Loucy (cell line): ENCODE results near the gene PTPRQ.

ENCODE experiments used
- H2AFZ ChIP-seq: fragments of 200-600 bp; sonication (generic); 2 replicates; pipeline ENCODE4 v1.6.0; 2016; ENCODE audit warnings: antibody characterized with exemption, mild to moderate bottlenecking, low read length, moderate library complexity
- H3F3A ChIP-seq: fragments of 200-600 bp; 2 replicates; pipeline ENCODE4 v1.6.0; 2016; ENCODE audit warnings: antibody characterized with exemption, low read depth, mild to moderate bottlenecking
- H3K27me3 ChIP-seq: fragments of 200-600 bp; sonication (generic); 2 replicates; pipeline ENCODE4 v1.6.1; 2014; ENCODE audit warnings: low read length, mild to moderate bottlenecking; ENCODE audit not compliant: insufficient read depth, poor library complexity, severe bottlenecking
- H3K36me3 ChIP-seq: fragments of 200-600 bp; sonication (generic); 2 replicates; pipeline ENCODE4 v1.6.1; 2016; ENCODE audit warnings: low read length; ENCODE audit not compliant: insufficient read depth
- H3K4me1 ChIP-seq: fragments of 200-600 bp; sonication (generic); 2 replicates; pipeline ENCODE4 v1.5.1; 2014; ENCODE audit warnings: low read length, mild to moderate bottlenecking; ENCODE audit not compliant: insufficient read depth, poor library complexity, severe bottlenecking
- H3K4me2 ChIP-seq: fragments of 200-600 bp; sonication (generic); 2 replicates; pipeline ENCODE4 v1.6.0; 2014; ENCODE audit warnings: antibody characterized with exemption, low read length, low read depth, mild to moderate bottlenecking; ENCODE audit not compliant: poor library complexity, severe bottlenecking
- H3K4me3 ChIP-seq: fragments of 200-600 bp; sonication (generic); 2 replicates; pipeline ENCODE4 v1.5.1; 2014; ENCODE audit warnings: low read length, mild to moderate bottlenecking, mixed read lengths; ENCODE audit not compliant: poor library complexity, severe bottlenecking
- H3K79me2 ChIP-seq: fragments of 200-600 bp; sonication (generic); 2 replicates; pipeline ENCODE4 v1.6.1; 2014; ENCODE audit warnings: low read length; ENCODE audit not compliant: insufficient read depth
- H3K9ac ChIP-seq: fragments of 200-600 bp; sonication (generic); 2 replicates; pipeline ENCODE4 v1.6.0; 2014; ENCODE audit warnings: mild to moderate bottlenecking, low read depth, low read length, moderate library complexity; ENCODE audit not compliant: poor library complexity, severe bottlenecking
- H3K9me2 ChIP-seq: fragments of 200-600 bp; sonication (generic); replicated peaks from 2 replicates; pipeline ENCODE4 v1.6.1; 2016; ENCODE audit warnings: low read depth, low read length, mixed read lengths
- H3K9me3 ChIP-seq: fragments of 200-600 bp; sonication (generic); 2 replicates; pipeline ENCODE4 v1.6.1; 2014; ENCODE audit warnings: mild to moderate bottlenecking, antibody characterized with exemption, low read length, low read depth; ENCODE audit not compliant: insufficient read depth
- H4K20me1 ChIP-seq: fragments of 200-600 bp; sonication (generic); 2 replicates; pipeline ENCODE4 v1.6.0; 2014; ENCODE audit warnings: antibody characterized with exemption, low read length, mild to moderate bottlenecking; ENCODE audit not compliant: insufficient read depth, poor library complexity, severe bottlenecking
- EZH2phosphoT487 ChIP-seq: fragments of 200-600 bp; IDR thresholded peaks from 2 replicates; pipeline ENCODE4 v1.6.1; 2018; ENCODE audit warnings: antibody characterized with exemption, mild to moderate bottlenecking, moderate library complexity, borderline replicate concordance
- TF ChIP-seq, protein P1 (sequence below): fragments of 200-600 bp; sonication (generic); conservative IDR thresholded peaks from 2 replicates; pipeline ENCODE4 v1.5.1; 2014; ENCODE audit warnings: mild to moderate bottlenecking, antibody characterized with exemption, low read length

Gene PTPRQ

GRCh38 chr12:80690513-80690912 lies 246.5 kb downstream of the PTPRQ start:
- Histone ChIP-seq H3K36me3 (no peaks in the 10 kb centered on the region), H4K20me1 (no peaks in the 10 kb centered on the region), H3K4me2 (no peak overlapping the region), H2AFZ (no peak overlapping the region), H3K4me1 (no peaks in the 10 kb centered on the region), H3F3A (no peaks in the 10 kb centered on the region), H3K79me2 (no peaks in the 10 kb centered on the region), H3K4me3 (no peak overlapping the region), H3K9me3 (no peaks in the 10 kb centered on the region), H3K9ac (no peak overlapping the region), H3K9me2 (no peaks in the 10 kb centered on the region), H3K27me3 (no peaks in the 10 kb centered on the region)
- TF ChIP-seq, protein P1, sequence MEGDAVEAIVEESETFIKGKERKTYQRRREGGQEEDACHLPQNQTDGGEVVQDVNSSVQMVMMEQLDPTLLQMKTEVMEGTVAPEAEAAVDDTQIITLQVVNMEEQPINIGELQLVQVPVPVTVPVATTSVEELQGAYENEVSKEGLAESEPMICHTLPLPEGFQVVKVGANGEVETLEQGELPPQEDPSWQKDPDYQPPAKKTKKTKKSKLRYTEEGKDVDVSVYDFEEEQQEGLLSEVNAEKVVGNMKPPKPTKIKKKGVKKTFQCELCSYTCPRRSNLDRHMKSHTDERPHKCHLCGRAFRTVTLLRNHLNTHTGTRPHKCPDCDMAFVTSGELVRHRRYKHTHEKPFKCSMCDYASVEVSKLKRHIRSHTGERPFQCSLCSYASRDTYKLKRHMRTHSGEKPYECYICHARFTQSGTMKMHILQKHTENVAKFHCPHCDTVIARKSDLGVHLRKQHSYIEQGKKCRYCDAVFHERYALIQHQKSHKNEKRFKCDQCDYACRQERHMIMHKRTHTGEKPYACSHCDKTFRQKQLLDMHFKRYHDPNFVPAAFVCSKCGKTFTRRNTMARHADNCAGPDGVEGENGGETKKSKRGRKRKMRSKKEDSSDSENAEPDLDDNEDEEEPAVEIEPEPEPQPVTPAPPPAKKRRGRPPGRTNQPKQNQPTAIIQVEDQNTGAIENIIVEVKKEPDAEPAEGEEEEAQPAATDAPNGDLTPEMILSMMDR = no peak
- TF ChIP-seq EZH2phosphoT487 = no peak

DNA sequence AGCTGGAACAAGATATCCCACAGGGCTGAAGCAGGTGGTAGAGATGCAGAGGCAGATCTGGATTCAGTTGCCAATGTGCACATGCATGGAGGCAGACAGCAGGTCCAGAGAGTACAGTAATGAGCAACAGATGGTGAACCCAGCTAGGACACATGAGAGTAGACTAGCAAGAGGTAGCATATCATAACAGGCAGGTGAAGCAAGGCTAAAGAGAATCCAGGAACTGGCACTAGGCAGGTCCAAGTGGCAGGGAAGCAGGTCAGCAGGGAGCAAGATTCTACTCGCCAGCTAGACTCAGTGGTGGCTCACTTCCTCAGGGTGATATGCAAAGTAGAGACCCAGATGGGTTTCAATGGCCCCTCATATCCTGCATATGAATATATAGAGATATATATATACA lies 248.1 kb downstream of the PTPRQ start:
- H3K27me3 ChIP-seq = no peaks in the 10 kb centered on the region
- H3K4me3 ChIP-seq = no peak overlapping the region
- no peak overlapping the region for H2AFZ ChIP-seq
- no peaks in the 10 kb centered on the region for H3K9me3 ChIP-seq
- H3K4me2 ChIP-seq = no peak overlapping the region
- H3K9me2 ChIP-seq = no peaks in the 10 kb centered on the region
- no peaks in the 10 kb centered on the region for H3K4me1 ChIP-seq
- H3K79me2 ChIP-seq = no peaks in the 10 kb centered on the region
- no peak overlapping the region for H3K9ac ChIP-seq
- TF ChIP-seq, protein P1 = no peak
- TF ChIP-seq EZH2phosphoT487 = no peak
- no peaks in the 10 kb centered on the region for H4K20me1 ChIP-seq
- no peaks in the 10 kb centered on the region for H3K36me3 ChIP-seq
- no peaks in the 10 kb centered on the region for H3F3A ChIP-seq

GRCh38 chr12:80697270-80697887 lies 253.3 kb downstream of the PTPRQ start:
- Histone ChIP-seq H3K4me2 (no peak overlapping the region), H3K9ac (no peak overlapping the region), H2AFZ (no peak overlapping the region), H3K4me3 (no peak overlapping the region), H4K20me1 (no peaks in the 10 kb centered on the region), H3K79me2 (no peaks in the 10 kb centered on the region), H3K9me2 (no peaks in the 10 kb centered on the region), H3K9me3 (no peaks in the 10 kb centered on the region), H3K36me3 (no peaks in the 10 kb centered on the region), H3K27me3 (no peaks in the 10 kb centered on the region), H3K4me1 (no peaks in the 10 kb centered on the region), H3F3A (no peaks in the 10 kb centered on the region)
- TF ChIP-seq, protein P1 = no peak
- TF ChIP-seq EZH2phosphoT487 = no peak
